B cell (primary cell): ENCODE data around the gene TP53TG5. TPM values are rescaled to one million over a fixed set of nuclear protein-coding genes. Genes with fewer than 3 reads are reported as not detected.

Source experiments
- ATAC-seq: fragments of 200-7000 bp; cut with Tn5 transposase; one replicate; pipeline ENCODE4 v1.10.0; 2021; ENCODE audit warnings: low read depth, mild to moderate bottlenecking, moderate number of reproducible peaks, moderate library complexity
- CTCF ChIA-PET: fragments of 350-600 bp; sonication (Branson Sonifier 250); formaldehyde crosslinking; loops from one replicate; lab custom pipeline; 2021; ENCODE audit warnings: antibody characterized with exemption, inconsistent platforms; lab: Charles Lee
- POLR2A ChIA-PET: fragments of 350-600 bp; sonication (Branson Sonifier 250); formaldehyde crosslinking; loops from one replicate; lab custom pipeline; 2021; ENCODE audit warnings: antibody characterized with exemption; lab: Charles Lee
- DNase-seq: peaks from one replicate; pipeline ENCODE4 v3.0.0; 2013
- H2AFZ ChIP-seq: 2 replicates; pipeline ENCODE4 v1.6.1; 2012; ENCODE audit warnings: mild to moderate bottlenecking, low read depth, low read length; ENCODE audit not compliant: insufficient read depth, poor library complexity, severe bottlenecking
- H3K27ac ChIP-seq, 2 donors: 1 replicate in 1 of 2; 2 replicates in 1 of 2; pipeline ENCODE4 v1.5.1; 2012 to 2013; ENCODE audit warnings: low read length in 2 of 2, mild to moderate bottlenecking in 2 of 2, moderate library complexity in 1 of 2
- H3K27me3 ChIP-seq, 4 experiments: fragments of 200-600 bp in 1 of 4; sonication (generic) in 1 of 4; replicated peaks in 1 of 4; 1 replicate in 2 of 4; 2 replicates in 2 of 4; pipeline versions ENCODE4 v1.6.1 to v1.7.0; 2013 to 2016; ENCODE audit warnings: low read length in 3 of 4, mild to moderate bottlenecking in 2 of 4, mixed read lengths in 1 of 4, moderate library complexity in 1 of 4; ENCODE audit not compliant: insufficient read depth in 4 of 4, control insufficient read depth in 3 of 4; ENCODE audit errors: control extremely low read depth in 1 of 4
- H3K36me3 ChIP-seq, 2 experiments: replicated peaks in 1 of 2; 1 replicate in 1 of 2; 2 replicates in 1 of 2; pipeline versions ENCODE4 v1.6.1 to v1.7.1; 2013; ENCODE audit warnings: low read length in 1 of 2; ENCODE audit not compliant: insufficient read depth in 2 of 2, control insufficient read depth in 1 of 2; ENCODE audit errors: control extremely low read depth in 1 of 2, extremely low read depth in 1 of 2
- H3K4me1 ChIP-seq, 2 donors: fragments of 200-600 bp in 1 of 2; sonication (generic) in 1 of 2; 1 replicate in 1 of 2; 2 replicates in 1 of 2; pipeline versions ENCODE4 v1.5.1 to v1.6.1; 2013 to 2017; ENCODE audit warnings: low read length in 2 of 2; ENCODE audit not compliant: control insufficient read depth in 2 of 2, insufficient read depth in 2 of 2
- H3K4me2 ChIP-seq: replicated peaks from 2 replicates; pipeline ENCODE3; 2012; ENCODE audit warnings: mild to moderate bottlenecking, low read depth, low read length; ENCODE audit not compliant: poor library complexity, severe bottlenecking
- H3K4me3 ChIP-seq, 5 experiments: fragments of 200-600 bp in 1 of 5; sonication (generic) in 1 of 5; 1 replicate in 3 of 5; 2 replicates in 2 of 5; pipeline versions ENCODE4 v1.5.1 to v1.7.0; 2011 to 2016; ENCODE audit warnings: low read length in 4 of 5, mild to moderate bottlenecking in 4 of 5, low read depth in 2 of 5, control low read depth in 1 of 5, moderate library complexity in 1 of 5; ENCODE audit not compliant: insufficient read depth in 1 of 5; ENCODE audit errors: control extremely low read depth in 1 of 5, extremely low read depth in 1 of 5
- H3K79me2 ChIP-seq: fragments of 200-600 bp; sonication (generic); one replicate; pipeline ENCODE4 v1.6.0; 2016; ENCODE audit warnings: low read length; ENCODE audit not compliant: control insufficient read depth, insufficient read depth
- H3K9ac ChIP-seq: fragments of 200-600 bp; sonication (generic); 2 replicates; pipeline ENCODE4 v1.6.1; 2017; ENCODE audit warnings: mild to moderate bottlenecking, low read length, moderate library complexity
- H3K9me3 ChIP-seq, 3 donors: one replicate each; pipeline versions ENCODE4 v1.6.1 to v1.7.1; 2013; ENCODE audit warnings: low read length in 2 of 3; ENCODE audit not compliant: control insufficient read depth in 2 of 3, insufficient read depth in 1 of 3; ENCODE audit errors: control extremely low read depth in 1 of 3
- H4K20me1 ChIP-seq: 2 replicates; pipeline ENCODE4 v1.6.0; 2012; ENCODE audit warnings: mild to moderate bottlenecking, low read length; ENCODE audit not compliant: insufficient read depth, control insufficient read depth, poor library complexity, severe bottlenecking
- H3K27ac Mint-ChIP-seq: one replicate; pipeline ENCODE4 v1.8.0; 2021; ENCODE audit warnings: mixed read lengths
- H3K27me3 Mint-ChIP-seq: one replicate; pipeline ENCODE4 v1.8.0; 2021; ENCODE audit warnings: mixed read lengths
- H3K4me1 Mint-ChIP-seq: one replicate; pipeline ENCODE4 v1.8.0; 2021; ENCODE audit warnings: mixed read lengths
- H3K4me3 Mint-ChIP-seq: one replicate; pipeline ENCODE4 v1.8.0; 2021; ENCODE audit warnings: mixed read lengths
- H3K9me3 Mint-ChIP-seq: one replicate; pipeline ENCODE4 v1.8.0; 2022; ENCODE audit warnings: mixed read lengths; ENCODE audit not compliant: insufficient read depth
- CTCF ChIP-seq: fragments of 200-600 bp; IDR thresholded peaks from one replicate; pipeline ENCODE4 v1.8.0; 2022; ENCODE audit warnings: antibody characterized with exemption, mild to moderate bottlenecking
- EZH2 ChIP-seq: IDR thresholded peaks from 2 replicates; pipeline ENCODE4 v1.6.1; 2012; ENCODE audit warnings: borderline replicate concordance, low read depth, mild to moderate bottlenecking, moderate library complexity, low read length; ENCODE audit not compliant: insufficient read depth, poor library complexity, severe bottlenecking
- WGBS: methylation state at CpG from one replicate; pipeline ENCODE4 v1.1.5; 2013; ENCODE audit warnings: missing lambda C conversion rate; ENCODE audit not compliant: insufficient coverage; 5-methylcytosine and 5-hydroxymethylcytosine counted together
- intact Hi-C: fragments of 100-400 bp; cut with micrococcal nuclease; formaldehyde crosslinking; loops from one replicate; pipeline ENCODE4 v1.10.0; 2022
- polyA plus RNA-seq: library from polyadenylated mRNA; depleted of rRNA; stranded (reverse); fragments of >200 nt; gene quantifications from 2 replicates; pipeline ENCODE4 v1.2.3, GENCODE V29; 2012
- total RNA-seq, 2 donors: library from RNA; stranded (reverse); fragments of 120-200 nt in 1 of 2; gene quantifications; 1 replicate in 1 of 2; 2 replicates in 1 of 2; pipeline versions ENCODE4 v1.2.3 to v1.2.4, GENCODE V29; 2013 to 2022

The TP53TG5 gene
- total and polyA plus RNA-seq, 2 donors (not counting 1 experiment from before 2014, with no cell fraction given) = not detected

GRCh38 chr20:45410887-45411286 is 32.8 kb upstream of the TP53TG5 start:
- ATAC-seq = no peak
- no peaks in the 10 kb centered on the region for H3K36me3 ChIP-seq
- H3K4me1 ChIP-seq = peaks cover 16 to 26% of the 10 kb centered on the region in 2 donors
- Mint-ChIP-seq H3K4me3 (no peak overlapping the region), H3K27me3 (no peaks in the 10 kb centered on the region), H3K27ac (no peak overlapping the region), H3K9me3 (no peaks in the 10 kb centered on the region), H3K4me1 (peaks cover 33% of the 10 kb centered on the region)
- H3K79me2 ChIP-seq = peaks cover 15% of the 10 kb centered on the region
- POLR2A ChIA-PET = interaction anchor here (0.6 to 1.1 kb wide), 2 partner anchors 10 to 28 kb away, joined by 3 to 7 read pairs; no protein-coding TSS in a partner anchor
- WGBS = 94% methylated on average over 7 of the region's 8 CpGs
- no peaks in the 10 kb centered on the region for H3K27me3 ChIP-seq
- H3K27ac ChIP-seq = no peak overlapping the region
- H3K9ac ChIP-seq = no peak overlapping the region
- H2AFZ ChIP-seq = no peak overlapping the region
- no peak overlapping the region for H3K4me3 ChIP-seq
- no peaks in the 10 kb centered on the region for H3K9me3 ChIP-seq
- CTCF ChIA-PET = interaction anchor here (4.4 kb wide), 1 partner anchor 37 kb away, joined by 12 read pairs; no protein-coding TSS in a partner anchor
- DNase-seq = no peak
- H3K4me2 ChIP-seq = no peak overlapping the region
- intact Hi-C loops = no loop called here
- TF ChIP-seq EZH2 (no peak), CTCF (no peak)
- no peaks in the 10 kb centered on the region for H4K20me1 ChIP-seq

- H3K9me3 Mint-ChIP-seq = no peaks in the 10 kb centered on the region
- Histone ChIP-seq H3K4me3 (no peak overlapping the region), H3K79me2 (peaks cover 4% of the 10 kb centered on the region), H3K4me2 (no peak overlapping the region), H3K27me3 (no peaks in the 10 kb centered on the region), H3K9me3 (no peaks in the 10 kb centered on the region), H4K20me1 (no peaks in the 10 kb centered on the region), H3K4me1 (peaks cover 17 to 33% of the 10 kb centered on the region in 2 donors), H3K36me3 (no peaks in the 10 kb centered on the region), H3K27ac (no peak overlapping the region), H3K9ac (no peak overlapping the region), H2AFZ (no peak overlapping the region)
- ChIA-PET POLR2A (no interaction called here), CTCF (interaction anchor here (4.4 kb wide), 1 partner anchor 36 kb away, joined by 12 read pairs; no protein-coding TSS in a partner anchor)
- TF ChIP-seq EZH2 (no peak), CTCF (no peak)
- H3K4me1 Mint-ChIP-seq = peaks cover 30% of the 10 kb centered on the region
- WGBS = 100% methylated on average over 4 of the region's 7 CpGs
- H3K27ac Mint-ChIP-seq = no peak overlapping the region
- no peak overlapping the region for H3K4me3 Mint-ChIP-seq
- peaks cover 2% of the 10 kb centered on the region for H3K27me3 Mint-ChIP-seq
- DNase-seq (no peak), ATAC-seq (no peak)
- intact Hi-C loops = no loop called here
Measured at GRCh38 chr20:45409521-45410272, 31.6 kb upstream of the TP53TG5 start.
